ENCODE measurements around the gene BHLHA9.
"Not testable (repeated sequence)": the region's sequence is repeated elsewhere in the genome, so short reads cannot be mapped to it uniquely, and the experiment has no call there.

DNA sequence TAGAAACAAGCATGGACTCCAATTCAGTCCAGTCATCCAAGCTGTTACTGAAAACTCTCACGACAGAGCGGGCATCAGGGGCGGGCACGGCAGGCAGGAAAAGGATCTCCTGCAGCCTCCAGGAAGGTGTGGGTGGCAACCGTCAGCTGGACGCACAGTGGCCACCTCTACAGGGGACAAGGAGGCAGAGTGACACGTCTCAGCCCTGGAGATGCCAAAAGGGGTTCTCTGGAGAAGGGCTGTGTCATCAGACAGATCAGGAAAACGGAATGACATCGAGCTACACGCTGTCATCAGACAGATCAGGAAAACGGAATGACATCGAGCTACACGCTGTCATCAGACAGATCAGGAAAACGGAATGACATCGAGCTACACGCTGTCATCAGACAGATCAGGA is 37.6 kb downstream of the BHLHA9 start:
- TF ChIP-seq, protein P1, sequence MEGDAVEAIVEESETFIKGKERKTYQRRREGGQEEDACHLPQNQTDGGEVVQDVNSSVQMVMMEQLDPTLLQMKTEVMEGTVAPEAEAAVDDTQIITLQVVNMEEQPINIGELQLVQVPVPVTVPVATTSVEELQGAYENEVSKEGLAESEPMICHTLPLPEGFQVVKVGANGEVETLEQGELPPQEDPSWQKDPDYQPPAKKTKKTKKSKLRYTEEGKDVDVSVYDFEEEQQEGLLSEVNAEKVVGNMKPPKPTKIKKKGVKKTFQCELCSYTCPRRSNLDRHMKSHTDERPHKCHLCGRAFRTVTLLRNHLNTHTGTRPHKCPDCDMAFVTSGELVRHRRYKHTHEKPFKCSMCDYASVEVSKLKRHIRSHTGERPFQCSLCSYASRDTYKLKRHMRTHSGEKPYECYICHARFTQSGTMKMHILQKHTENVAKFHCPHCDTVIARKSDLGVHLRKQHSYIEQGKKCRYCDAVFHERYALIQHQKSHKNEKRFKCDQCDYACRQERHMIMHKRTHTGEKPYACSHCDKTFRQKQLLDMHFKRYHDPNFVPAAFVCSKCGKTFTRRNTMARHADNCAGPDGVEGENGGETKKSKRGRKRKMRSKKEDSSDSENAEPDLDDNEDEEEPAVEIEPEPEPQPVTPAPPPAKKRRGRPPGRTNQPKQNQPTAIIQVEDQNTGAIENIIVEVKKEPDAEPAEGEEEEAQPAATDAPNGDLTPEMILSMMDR (IDR thresholded peaks at IDR 0.05): not testable (repeated sequence)
- not testable (repeated sequence) for TF ChIP-seq POLR2AphosphoS5, POLR2A, EP300 (IDR thresholded peaks at IDR 0.05)

All from suprapubic skin (tissue), 4 donors.